Measurements from ENCODE around the gene SLC16A8. TPM values are rescaled to one million over a fixed set of nuclear protein-coding genes. Genes with fewer than 3 reads are reported as not detected.

SLC16A8 gene
- total and polyA plus RNA-seq, 2 of the 13 experiments (the other 11 are each of a cell fraction or from before 2014, with no cell fraction given) = not detected

DNA sequence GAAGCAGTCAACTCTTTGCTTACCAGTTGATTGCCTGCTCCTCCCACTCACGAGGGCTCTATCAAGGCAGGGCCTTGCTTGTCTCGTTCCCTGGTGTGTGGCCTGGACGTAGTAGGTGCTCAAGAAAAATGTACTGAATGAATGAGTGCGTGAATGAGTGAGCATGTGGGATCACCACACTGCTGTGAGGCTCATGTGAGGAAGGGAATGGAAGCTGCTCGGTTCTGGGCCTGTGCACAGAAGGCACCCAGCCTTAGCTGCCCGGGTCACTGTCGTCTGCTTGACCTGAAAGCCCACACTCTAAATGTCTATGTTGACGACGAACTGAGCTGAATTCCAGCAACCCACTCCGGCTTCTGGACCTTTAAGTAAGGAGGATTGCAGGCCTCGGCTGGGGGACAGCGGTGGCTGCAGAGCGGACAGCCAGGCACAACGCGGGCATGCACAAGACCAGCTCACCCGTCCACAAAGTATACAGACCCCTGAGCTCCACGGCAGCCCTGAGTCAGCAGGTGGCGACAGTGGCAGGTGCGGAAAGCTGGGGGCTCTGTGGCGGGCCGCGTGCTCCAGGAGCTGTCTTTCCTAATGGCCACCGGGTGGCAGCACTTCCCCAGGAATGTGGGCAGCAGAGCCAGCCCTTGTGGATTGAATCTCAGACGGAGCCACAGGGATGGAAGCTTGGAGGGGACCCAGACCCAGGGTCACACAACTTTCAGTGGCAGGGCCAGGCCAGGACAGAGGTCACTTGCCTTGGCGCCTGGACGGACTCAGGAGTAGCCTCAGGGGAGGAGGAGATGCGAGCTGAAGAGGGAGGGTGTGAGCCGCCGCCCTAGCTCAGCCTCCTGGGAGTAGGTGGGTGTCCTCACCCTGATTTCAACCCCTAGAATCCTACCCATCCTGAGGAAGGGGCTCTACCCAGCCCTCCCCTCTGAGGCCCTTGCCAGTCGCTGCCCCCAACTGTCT lies 31.8 kb downstream of the SLC16A8 start (continued):
- TF ChIP-seq, protein P1, sequence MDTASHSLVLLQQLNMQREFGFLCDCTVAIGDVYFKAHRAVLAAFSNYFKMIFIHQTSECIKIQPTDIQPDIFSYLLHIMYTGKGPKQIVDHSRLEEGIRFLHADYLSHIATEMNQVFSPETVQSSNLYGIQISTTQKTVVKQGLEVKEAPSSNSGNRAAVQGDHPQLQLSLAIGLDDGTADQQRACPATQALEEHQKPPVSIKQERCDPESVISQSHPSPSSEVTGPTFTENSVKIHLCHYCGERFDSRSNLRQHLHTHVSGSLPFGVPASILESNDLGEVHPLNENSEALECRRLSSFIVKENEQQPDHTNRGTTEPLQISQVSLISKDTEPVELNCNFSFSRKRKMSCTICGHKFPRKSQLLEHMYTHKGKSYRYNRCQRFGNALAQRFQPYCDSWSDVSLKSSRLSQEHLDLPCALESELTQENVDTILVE (CRISPR knock-in tag; IDR thresholded peaks at IDR 0.05) = 0 out of 2 replicates have a peak, but pooled peaks have one; percentile 25
- TF ChIP-seq MYC (CRISPR knock-in tag; IDR thresholded peaks at IDR 0.05; ENCODE audit: borderline replicate concordance) (peak; percentile 97), ZNF788 (CRISPR knock-in tag; IDR thresholded peaks at IDR 0.05; ENCODE audit: borderline replicate concordance) (peak; percentile 86; the same call in 1 of the 2 replicates), NFYB (CRISPR knock-in tag; IDR thresholded peaks at IDR 0.05) (peak; percentile 8; the same call in 1 of the 2 replicates), MZF1 (CRISPR knock-in tag; IDR thresholded peaks at IDR 0.05; ENCODE audit: borderline replicate concordance) (no peak), ZNF782 (CRISPR knock-in tag; IDR thresholded peaks at IDR 0.05; ENCODE audit: borderline replicate concordance) (peak; percentile 24; the same call in 1 of the 2 replicates), ZFX (CRISPR knock-in tag; IDR thresholded peaks at IDR 0.05; ENCODE audit: low read depth) (peak; percentile 37; the same call in 1 of the 2 replicates), MATR3 (CRISPR knock-in tag; IDR thresholded peaks at IDR 0.05) (no peak), HDAC2 (CRISPR knock-in tag; IDR thresholded peaks at IDR 0.05) (no peak), NFKBIZ (CRISPR knock-in tag; IDR thresholded peaks at IDR 0.05) (no peak), CCAR2 (optimal IDR thresholded peaks at IDR 0.05; ENCODE audit: low read depth, low read length) (no peak), ZFP37 (CRISPR knock-in tag; IDR thresholded peaks at IDR 0.05; ENCODE audit: borderline replicate concordance) (peak; percentile 76; the same call in 1 of the 2 replicates), KAT2B (IDR thresholded peaks at IDR 0.05; ENCODE audit: borderline replicate concordance, low read depth, low read length) (no peak)
- TF ChIP-seq, protein P2, sequence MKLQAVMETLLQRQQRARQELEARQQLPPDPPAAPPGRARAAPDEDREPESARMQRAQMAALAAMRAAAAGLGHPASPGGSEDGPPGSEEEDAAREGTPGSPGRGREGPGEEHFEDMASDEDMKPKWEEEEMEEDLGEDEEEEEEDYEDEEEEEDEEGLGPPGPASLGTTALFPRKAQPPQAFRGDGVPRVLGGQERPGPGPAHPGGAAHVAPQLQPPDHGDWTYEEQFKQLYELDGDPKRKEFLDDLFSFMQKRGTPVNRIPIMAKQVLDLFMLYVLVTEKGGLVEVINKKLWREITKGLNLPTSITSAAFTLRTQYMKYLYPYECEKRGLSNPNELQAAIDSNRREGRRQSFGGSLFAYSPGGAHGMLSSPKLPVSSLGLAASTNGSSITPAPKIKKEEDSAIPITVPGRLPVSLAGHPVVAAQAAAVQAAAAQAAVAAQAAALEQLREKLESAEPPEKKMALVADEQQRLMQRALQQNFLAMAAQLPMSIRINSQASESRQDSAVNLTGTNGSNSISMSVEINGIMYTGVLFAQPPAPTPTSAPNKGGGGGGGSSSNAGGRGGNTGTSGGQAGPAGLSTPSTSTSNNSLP (IDR thresholded peaks at IDR 0.05; ENCODE audit: low read depth, low read length) = no peak
- TF ChIP-seq, protein P3, sequence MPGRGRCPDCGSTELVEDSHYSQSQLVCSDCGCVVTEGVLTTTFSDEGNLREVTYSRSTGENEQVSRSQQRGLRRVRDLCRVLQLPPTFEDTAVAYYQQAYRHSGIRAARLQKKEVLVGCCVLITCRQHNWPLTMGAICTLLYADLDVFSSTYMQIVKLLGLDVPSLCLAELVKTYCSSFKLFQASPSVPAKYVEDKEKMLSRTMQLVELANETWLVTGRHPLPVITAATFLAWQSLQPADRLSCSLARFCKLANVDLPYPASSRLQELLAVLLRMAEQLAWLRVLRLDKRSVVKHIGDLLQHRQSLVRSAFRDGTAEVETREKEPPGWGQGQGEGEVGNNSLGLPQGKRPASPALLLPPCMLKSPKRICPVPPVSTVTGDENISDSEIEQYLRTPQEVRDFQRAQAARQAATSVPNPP (CRISPR knock-in tag; IDR thresholded peaks at IDR 0.05) = no peak
- TF ChIP-seq, protein P4, sequence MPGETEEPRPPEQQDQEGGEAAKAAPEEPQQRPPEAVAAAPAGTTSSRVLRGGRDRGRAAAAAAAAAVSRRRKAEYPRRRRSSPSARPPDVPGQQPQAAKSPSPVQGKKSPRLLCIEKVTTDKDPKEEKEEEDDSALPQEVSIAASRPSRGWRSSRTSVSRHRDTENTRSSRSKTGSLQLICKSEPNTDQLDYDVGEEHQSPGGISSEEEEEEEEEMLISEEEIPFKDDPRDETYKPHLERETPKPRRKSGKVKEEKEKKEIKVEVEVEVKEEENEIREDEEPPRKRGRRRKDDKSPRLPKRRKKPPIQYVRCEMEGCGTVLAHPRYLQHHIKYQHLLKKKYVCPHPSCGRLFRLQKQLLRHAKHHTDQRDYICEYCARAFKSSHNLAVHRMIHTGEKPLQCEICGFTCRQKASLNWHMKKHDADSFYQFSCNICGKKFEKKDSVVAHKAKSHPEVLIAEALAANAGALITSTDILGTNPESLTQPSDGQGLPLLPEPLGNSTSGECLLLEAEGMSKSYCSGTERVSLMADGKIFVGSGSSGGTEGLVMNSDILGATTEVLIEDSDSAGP (CRISPR knock-in tag; IDR thresholded peaks at IDR 0.05; ENCODE audit: borderline replicate concordance) = peak; percentile 81; the same call in 1 of the 2 replicates
- TF ChIP-seq, protein P5, sequence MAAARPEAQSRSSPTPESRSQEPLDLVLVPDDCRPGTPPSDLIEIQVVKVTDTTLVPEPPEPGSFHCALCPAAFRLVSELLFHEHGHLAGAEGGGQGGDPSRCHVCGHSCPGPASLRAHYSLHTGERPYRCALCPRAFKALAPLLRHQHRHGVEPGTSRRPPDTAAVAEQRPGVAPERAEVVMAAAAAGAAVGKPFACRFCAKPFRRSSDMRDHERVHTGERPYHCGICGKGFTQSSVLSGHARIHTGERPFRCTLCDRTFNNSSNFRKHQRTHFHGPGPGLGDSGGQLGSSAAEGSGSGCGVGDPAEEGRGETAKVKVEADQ (CRISPR knock-in tag; IDR thresholded peaks at IDR 0.05; ENCODE audit: borderline replicate concordance) = peak; percentile 75
- TF ChIP-seq, protein P6, sequence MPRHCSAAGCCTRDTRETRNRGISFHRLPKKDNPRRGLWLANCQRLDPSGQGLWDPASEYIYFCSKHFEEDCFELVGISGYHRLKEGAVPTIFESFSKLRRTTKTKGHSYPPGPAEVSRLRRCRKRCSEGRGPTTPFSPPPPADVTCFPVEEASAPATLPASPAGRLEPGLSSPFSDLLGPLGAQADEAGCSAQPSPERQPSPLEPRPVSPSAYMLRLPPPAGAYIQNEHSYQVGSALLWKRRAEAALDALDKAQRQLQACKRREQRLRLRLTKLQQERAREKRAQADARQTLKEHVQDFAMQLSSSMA (CRISPR knock-in tag; IDR thresholded peaks at IDR 0.05) = peak; percentile 67; the same call in 1 of the 2 replicates
